ENCODE data around the gene CHFR. TPM values are rescaled to one million over a fixed set of nuclear protein-coding genes. Genes with fewer than 3 reads are reported as not detected.

Gene CHFR
- total RNA-seq, 1 donor from 2014 or later: 37.1 TPM

DNA sequence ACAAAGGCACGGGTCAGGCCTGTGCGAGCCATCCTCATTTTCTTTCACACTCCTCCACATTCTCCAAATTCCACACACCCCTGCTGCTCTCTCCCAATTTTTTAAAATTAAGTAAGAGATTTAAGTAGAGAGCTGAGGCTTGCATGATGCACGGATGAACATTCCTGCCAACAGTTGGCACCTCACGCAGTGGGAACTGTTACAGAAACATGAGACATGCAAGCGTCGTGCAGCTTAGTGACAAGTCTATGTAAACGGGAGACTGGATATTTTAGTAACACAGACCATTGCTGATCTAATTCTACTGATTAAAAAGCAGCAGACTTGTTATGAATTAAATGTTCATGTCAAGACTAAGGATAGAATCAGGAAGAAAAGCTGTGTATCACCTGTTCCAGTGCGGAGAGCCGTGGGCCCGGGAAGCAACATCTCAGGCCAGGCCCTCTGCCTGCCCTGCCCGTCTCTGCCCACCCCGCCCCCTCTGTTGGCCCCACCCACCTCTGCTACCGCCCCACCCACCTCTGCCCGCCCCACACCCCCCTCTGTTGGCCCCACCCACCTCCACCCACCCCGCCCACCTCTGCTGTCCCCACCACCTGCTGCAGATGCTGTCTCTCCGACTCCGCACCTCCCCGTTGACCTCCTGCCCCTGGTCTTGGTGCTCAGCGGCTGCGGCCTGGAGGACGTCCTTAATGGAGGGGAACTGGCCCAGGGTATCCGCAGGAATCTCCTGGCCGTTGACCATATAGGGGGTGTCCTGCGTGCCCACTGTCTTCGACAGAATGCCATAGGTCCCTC lies 79.9 kb downstream of the CHFR start:
- Histone ChIP-seq H3K27ac (no peak overlapping the region), H3K36me3 (peaks cover 0 to 77% of the 10 kb centered on the region in 2 donors), H3K27me3 (no peaks in the 10 kb centered on the region), H3K4me3 (no peak overlapping the region), H3K4me1 (no peaks in the 10 kb centered on the region), H3K9me3 (no peaks in the 10 kb centered on the region)
- no peak for DNase-seq (ENCODE audit: extremely low spot score in 2 of 2)
- intact Hi-C loops (cut with DNase I): no loop called here
- TF ChIP-seq, protein P1, sequence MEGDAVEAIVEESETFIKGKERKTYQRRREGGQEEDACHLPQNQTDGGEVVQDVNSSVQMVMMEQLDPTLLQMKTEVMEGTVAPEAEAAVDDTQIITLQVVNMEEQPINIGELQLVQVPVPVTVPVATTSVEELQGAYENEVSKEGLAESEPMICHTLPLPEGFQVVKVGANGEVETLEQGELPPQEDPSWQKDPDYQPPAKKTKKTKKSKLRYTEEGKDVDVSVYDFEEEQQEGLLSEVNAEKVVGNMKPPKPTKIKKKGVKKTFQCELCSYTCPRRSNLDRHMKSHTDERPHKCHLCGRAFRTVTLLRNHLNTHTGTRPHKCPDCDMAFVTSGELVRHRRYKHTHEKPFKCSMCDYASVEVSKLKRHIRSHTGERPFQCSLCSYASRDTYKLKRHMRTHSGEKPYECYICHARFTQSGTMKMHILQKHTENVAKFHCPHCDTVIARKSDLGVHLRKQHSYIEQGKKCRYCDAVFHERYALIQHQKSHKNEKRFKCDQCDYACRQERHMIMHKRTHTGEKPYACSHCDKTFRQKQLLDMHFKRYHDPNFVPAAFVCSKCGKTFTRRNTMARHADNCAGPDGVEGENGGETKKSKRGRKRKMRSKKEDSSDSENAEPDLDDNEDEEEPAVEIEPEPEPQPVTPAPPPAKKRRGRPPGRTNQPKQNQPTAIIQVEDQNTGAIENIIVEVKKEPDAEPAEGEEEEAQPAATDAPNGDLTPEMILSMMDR (IDR thresholded peaks at IDR 0.05): no peak
- TF ChIP-seq POLR2AphosphoS5 (IDR thresholded peaks at IDR 0.05; ENCODE audit: insufficient read depth in 1 of 2, low read depth in 1 of 2) (no peak), POLR2A (IDR thresholded peaks at IDR 0.05) (no peak)

DNA sequence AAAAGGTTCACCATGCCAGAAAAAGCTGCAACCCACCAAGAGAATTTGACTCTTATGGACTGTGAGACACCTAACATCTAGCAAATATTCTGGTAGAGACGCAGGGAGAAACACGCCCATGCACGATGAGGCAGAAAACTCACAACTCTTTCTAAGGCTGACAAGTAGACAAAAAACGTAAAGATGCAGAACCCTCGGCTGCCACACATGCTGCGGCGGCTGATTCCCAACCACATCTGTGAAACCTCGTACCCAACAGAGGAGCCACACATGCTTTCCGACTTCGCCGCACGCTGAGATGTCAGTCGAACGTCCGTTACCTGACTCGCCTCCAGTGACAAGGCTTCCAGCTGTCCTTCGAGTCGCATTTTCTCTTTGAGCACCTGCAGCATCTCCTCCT lies 80.5 kb downstream of the CHFR start:
- Histone ChIP-seq H3K36me3 (peaks cover 0 to 77% of the 10 kb centered on the region in 2 donors), H3K9me3 (no peaks in the 10 kb centered on the region), H3K27me3 (no peaks in the 10 kb centered on the region), H3K27ac (no peak overlapping the region), H3K4me1 (no peaks in the 10 kb centered on the region), H3K4me3 (no peak overlapping the region)
- intact Hi-C loops (cut with DNase I): no loop called here
- no peak for DNase-seq (ENCODE audit: extremely low spot score in 2 of 2)
- TF ChIP-seq, protein P1 (IDR thresholded peaks at IDR 0.05): no peak
- no peak for TF ChIP-seq POLR2A (IDR thresholded peaks at IDR 0.05)
- no peak for TF ChIP-seq POLR2AphosphoS5 (IDR thresholded peaks at IDR 0.05; ENCODE audit: insufficient read depth in 1 of 2, low read depth in 1 of 2)

DNA sequence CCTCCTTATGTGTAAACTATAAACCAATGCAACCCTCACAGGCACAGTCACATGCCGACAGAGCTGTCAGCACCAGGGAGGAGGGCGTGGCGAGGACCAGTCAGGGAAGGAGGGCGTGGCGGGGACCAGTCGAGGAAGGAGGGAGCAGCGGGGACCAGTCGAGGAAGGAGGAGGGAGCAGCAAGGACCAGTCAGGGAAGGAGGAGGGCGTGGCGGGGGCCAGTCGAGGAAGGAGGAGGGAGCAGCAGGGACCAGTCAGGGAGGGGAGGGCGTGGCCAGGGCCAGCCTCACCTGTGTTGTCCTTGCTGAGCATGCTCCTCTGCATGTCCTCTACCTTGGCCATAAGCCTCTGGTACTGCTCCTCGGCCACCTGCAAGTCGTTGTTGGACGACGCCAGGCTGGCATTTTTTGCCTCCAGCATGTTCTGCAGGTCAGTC lies 83.0 kb downstream of the CHFR start:
- intact Hi-C loops (cut with DNase I): no loop called here
- Histone ChIP-seq H3K4me3 (no peak overlapping the region), H3K36me3 (peaks cover 0 to 84% of the 10 kb centered on the region in 2 donors), H3K9me3 (no peaks in the 10 kb centered on the region), H3K4me1 (no peaks in the 10 kb centered on the region), H3K27ac (no peak overlapping the region), H3K27me3 (no peaks in the 10 kb centered on the region)
- DNase-seq (ENCODE audit: extremely low spot score in 2 of 2): no peak
- TF ChIP-seq POLR2AphosphoS5 (IDR thresholded peaks at IDR 0.05; ENCODE audit: insufficient read depth in 1 of 2, low read depth in 1 of 2): no peak
- no peak for TF ChIP-seq POLR2A (IDR thresholded peaks at IDR 0.05)
- TF ChIP-seq, protein P1 (IDR thresholded peaks at IDR 0.05): no peak

DNA sequence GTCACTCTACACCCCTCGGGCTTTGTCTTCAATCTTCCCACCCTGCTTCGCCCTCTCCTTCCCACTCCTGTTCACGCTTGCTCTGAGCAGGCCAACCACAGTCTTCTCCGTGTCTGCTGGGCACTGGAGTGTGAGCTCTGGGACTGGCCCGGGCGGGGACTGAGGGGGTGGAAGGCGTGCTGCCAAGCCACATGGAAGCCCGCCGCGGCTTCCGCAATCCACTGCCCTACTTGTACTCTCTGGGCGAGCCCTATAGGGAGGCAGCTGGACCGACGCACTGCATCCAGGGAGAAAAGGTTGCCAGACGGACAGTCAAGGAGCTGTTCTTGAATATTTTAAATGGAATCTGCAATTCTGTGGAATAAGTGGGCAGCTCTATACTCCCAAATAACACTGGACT lies 83.5 kb downstream of the CHFR start:
- Histone ChIP-seq H3K4me3 (no peak overlapping the region), H3K27ac (no peak overlapping the region), H3K9me3 (no peaks in the 10 kb centered on the region), H3K4me1 (no peaks in the 10 kb centered on the region), H3K36me3 (peaks cover 0 to 87% of the 10 kb centered on the region in 2 donors), H3K27me3 (no peaks in the 10 kb centered on the region)
- intact Hi-C loops (cut with DNase I): no loop called here
- TF ChIP-seq, protein P1 (IDR thresholded peaks at IDR 0.05): no peak
- TF ChIP-seq POLR2A (IDR thresholded peaks at IDR 0.05) (no peak), POLR2AphosphoS5 (IDR thresholded peaks at IDR 0.05; ENCODE audit: insufficient read depth in 1 of 2, low read depth in 1 of 2) (no peak)
- DNase-seq (ENCODE audit: extremely low spot score in 2 of 2): no peak

DNA sequence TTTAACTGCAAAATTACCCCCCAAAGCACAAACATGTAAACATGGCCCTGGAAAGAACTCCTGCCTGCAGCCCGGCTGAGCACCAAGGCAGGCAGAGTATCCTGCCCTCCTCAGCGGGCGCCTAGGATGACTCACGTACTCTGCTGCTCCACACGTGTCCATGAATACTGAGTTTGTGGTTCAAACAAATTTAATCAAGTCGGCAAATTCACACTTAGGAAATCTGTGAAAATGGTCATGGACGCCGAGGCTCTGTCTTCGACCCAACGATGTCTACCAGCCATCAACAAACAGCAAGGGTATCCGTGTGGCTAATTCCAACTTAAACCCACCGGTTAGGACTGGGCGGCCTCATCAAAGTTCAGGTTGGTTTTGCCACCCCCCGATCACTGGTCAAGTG lies 84.3 kb downstream of the CHFR start:
- intact Hi-C loops (cut with DNase I): no loop called here

More for the DNA sequence above, 84.3 kb downstream of the CHFR start:
- TF ChIP-seq, protein P1 (IDR thresholded peaks at IDR 0.05): no peak
- TF ChIP-seq POLR2A (IDR thresholded peaks at IDR 0.05) (no peak), POLR2AphosphoS5 (IDR thresholded peaks at IDR 0.05; ENCODE audit: insufficient read depth in 1 of 2, low read depth in 1 of 2) (no peak)
- no peak for DNase-seq (ENCODE audit: extremely low spot score in 2 of 2)
- no peaks in the 10 kb centered on the region for H3K27me3 ChIP-seq
- H3K4me1 ChIP-seq: no peaks in the 10 kb centered on the region
- H3K27ac ChIP-seq: no peak overlapping the region
- H3K4me3 ChIP-seq: no peak overlapping the region
- no peaks in the 10 kb centered on the region for H3K9me3 ChIP-seq
- H3K36me3 ChIP-seq: peaks cover 0 to 87% of the 10 kb centered on the region in 2 donors

Data from vagina (tissue), 2 donors.